ENCODE results near the gene F10.
A peak's percentile ranks its signal among the peaks of the same experiment; 100 is the strongest.
"Not testable (repeated sequence)": the region's sequence is repeated elsewhere in the genome, so short reads cannot be mapped to it uniquely, and the experiment has no call there.

Gene F10

GRCh38 chr13:113086991-113087922, 35.3 kb upstream of the F10 start:
- peak; percentile 42 for DNase-seq

GRCh38 chr13:113087923-113088690, 34.5 kb upstream of the F10 start:
- no peak for DNase-seq

- DNase-seq: no peak
Measured at GRCh38 chr13:113088691-113089020, 33.9 kb upstream of the F10 start.

- no peak for DNase-seq
Measured at GRCh38 chr13:113089693-113090414, 32.7 kb upstream of the F10 start.

- DNase-seq: no peak
Measured at GRCh38 chr13:113090415-113090770, 32.2 kb upstream of the F10 start.

- DNase-seq: no peak
Measured at GRCh38 chr13:113090806-113091205, 31.8 kb upstream of the F10 start.

- no peak for DNase-seq
Measured at GRCh38 chr13:113091211-113091771, 31.3 kb upstream of the F10 start.

GRCh38 chr13:113091891-113092775, 30.5 kb upstream of the F10 start:
- DNase-seq: no peak

GRCh38 chr13:113092776-113093579, 29.6 kb upstream of the F10 start:
- no peak for DNase-seq

- DNase-seq: no peak
Measured at GRCh38 chr13:113093580-113094409, 28.8 kb upstream of the F10 start.

GRCh38 chr13:113094410-113094800, 28.2 kb upstream of the F10 start:
- DNase-seq: no peak

- no peak for DNase-seq
Measured at GRCh38 chr13:113095146-113096051, 27.2 kb upstream of the F10 start.

- DNase-seq: no peak
Measured at GRCh38 chr13:113096052-113096744, 26.4 kb upstream of the F10 start.

GRCh38 chr13:113096745-113097305, 25.8 kb upstream of the F10 start:
- no peak for DNase-seq

- no peak for DNase-seq
Measured at GRCh38 chr13:113097651-113098050, 24.9 kb upstream of the F10 start.

- DNase-seq: no peak
Measured at GRCh38 chr13:113098162-113098732, 24.4 kb upstream of the F10 start.

- no peak for DNase-seq
Measured at GRCh38 chr13:113099142-113099541, 23.5 kb upstream of the F10 start.

- not testable (repeated sequence) for DNase-seq
Measured at GRCh38 chr13:113102302-113102701, 20.3 kb upstream of the F10 start.
